ENCODE data around the gene CRTC3. TPM values are rescaled to one million over a fixed set of nuclear protein-coding genes. Genes with fewer than 3 reads are reported as not detected.

Gene CRTC3
- total and polyA plus RNA-seq, 4 donors = 12.9 to 82.2 (median 44.0) TPM

GRCh38 chr15:90644952-90645725 lies 115.4 kb downstream of the CRTC3 start:
- Histone ChIP-seq H3K9me3 (ENCODE audit: control insufficient read depth, low read length) (no peaks in the 10 kb centered on the region), H3K27me3 (ENCODE audit: control insufficient read depth in 1 of 2, insufficient read depth in 2 of 2, low read length in 1 of 2) (no peaks in the 10 kb centered on the region), H3K4me1 (ENCODE audit: control insufficient read depth in 1 of 2, insufficient read depth in 2 of 2, low read length in 2 of 2) (no peaks in the 10 kb centered on the region), H3K27ac (ENCODE audit: low read depth in 1 of 2, low read length in 2 of 2) (peak overlapping the region in 1 of 2 donors; percentile 14), H3K36me3 (ENCODE audit: control insufficient read depth in 1 of 2, insufficient read depth in 2 of 2, low read length in 1 of 2) (peaks cover 3 to 4% of the 10 kb centered on the region in 2 donors), H3K4me3 (ENCODE audit: low read length in 2 of 2) (no peak overlapping the region)
- WGBS, 2 donors = 69 to 73% methylated on average over 9 of the region's 9 CpGs
- DNase-seq (no peak), ATAC-seq (ENCODE audit: low FRiP score) (no peak)
- intact Hi-C loops (cut with DNase I) = loop anchor here in 1 of 2 donors (5.0 kb wide), 1 partner anchor 47 kb away; no protein-coding TSS in a partner anchor

DNA sequence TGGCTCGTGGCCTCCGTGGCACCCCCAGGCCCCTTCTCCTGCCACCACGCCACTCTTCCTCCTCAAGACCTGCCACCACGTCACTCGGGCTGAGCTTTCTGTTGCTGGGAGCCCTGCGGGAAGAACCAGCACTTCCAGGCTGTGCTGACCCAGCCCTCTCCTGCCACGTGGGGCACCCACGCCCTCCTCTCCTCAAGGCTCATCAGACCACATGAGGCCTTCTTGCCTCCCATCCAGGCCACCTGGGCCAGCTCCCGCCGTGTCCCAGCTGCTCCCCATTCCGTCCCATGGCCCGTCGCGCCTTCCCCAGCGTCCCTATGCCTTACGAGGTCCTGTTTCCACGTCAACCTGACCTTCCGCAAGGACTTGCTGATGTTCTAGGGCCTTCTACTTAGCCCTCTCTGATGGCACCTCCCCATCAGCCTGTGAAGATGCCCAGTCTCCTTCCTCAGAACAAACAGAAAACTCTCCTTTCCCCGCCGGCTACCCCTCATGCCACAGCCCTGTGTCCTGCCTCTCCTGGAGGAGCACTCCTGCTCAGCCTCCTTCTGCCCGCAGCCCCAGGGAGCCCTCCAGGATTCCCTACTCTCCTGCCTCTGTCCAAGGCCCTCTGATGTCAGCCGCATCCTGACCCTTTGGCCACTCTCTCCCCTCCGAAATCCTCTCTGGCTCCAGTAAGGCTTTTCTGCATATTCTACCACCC lies 116.3 kb downstream of the CRTC3 start:
- intact Hi-C loops (cut with DNase I) = loop anchor here in 1 of 2 donors (5.0 kb wide), 1 partner anchor 46 kb away; no protein-coding TSS in a partner anchor

GRCh38 chr15:90646662-90647305 lies 117.1 kb downstream of the CRTC3 start:
- intact Hi-C loops (cut with DNase I) = loop anchor here in 1 of 2 donors (5.0 kb wide), 1 partner anchor 46 kb away; no protein-coding TSS in a partner anchor
- H3K27ac ChIP-seq (ENCODE audit: low read depth in 1 of 2, low read length in 2 of 2) = no peak overlapping the region
- 65 to 68% methylated on average over 6 of the region's 6 CpGs for WGBS, 2 donors

More for the DNA sequence above, 116.3 kb downstream of the CRTC3 start:
- DNase-seq (peak in 1 of 2 donors; percentile 66), ATAC-seq (ENCODE audit: low FRiP score) (no peak)
- no peak overlapping the region for H3K4me3 ChIP-seq (ENCODE audit: low read length in 2 of 2)
- no peak overlapping the region for H3K27ac ChIP-seq (ENCODE audit: low read depth in 1 of 2, low read length in 2 of 2)
- no peaks in the 10 kb centered on the region for H3K4me1 ChIP-seq (ENCODE audit: control insufficient read depth in 1 of 2, insufficient read depth in 2 of 2, low read length in 2 of 2)
- peaks cover 3 to 4% of the 10 kb centered on the region in 2 donors for H3K36me3 ChIP-seq (ENCODE audit: control insufficient read depth in 1 of 2, insufficient read depth in 2 of 2, low read length in 1 of 2)
- no peaks in the 10 kb centered on the region for H3K9me3 ChIP-seq (ENCODE audit: control insufficient read depth, low read length)
- 75 to 79% methylated on average over 23 of the region's 23 CpGs for WGBS, 2 donors
- H3K27me3 ChIP-seq (ENCODE audit: control insufficient read depth in 1 of 2, insufficient read depth in 2 of 2, low read length in 1 of 2) = no peaks in the 10 kb centered on the region

DNA sequence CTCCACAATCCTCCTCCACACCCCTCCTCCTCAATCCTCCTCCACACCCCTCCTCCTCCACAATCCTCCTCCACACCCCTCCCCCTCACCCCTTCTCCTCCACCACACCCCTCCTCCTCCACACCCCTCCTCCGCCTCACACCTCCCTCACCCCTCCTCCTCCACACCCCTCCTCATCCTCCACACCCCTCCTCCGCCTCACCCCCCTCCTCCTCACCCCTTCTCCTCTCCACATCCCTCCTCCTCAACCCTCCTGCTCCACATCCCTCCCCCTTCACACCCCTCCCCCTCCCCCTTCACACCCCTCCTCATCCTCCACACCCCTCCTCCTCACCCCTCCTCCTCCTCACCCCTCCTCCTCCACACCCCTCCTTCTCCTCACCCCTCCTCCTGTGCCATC lies 117.6 kb downstream of the CRTC3 start:
- H3K4me1 ChIP-seq (ENCODE audit: control insufficient read depth in 1 of 2, insufficient read depth in 2 of 2, low read length in 2 of 2) = no peaks in the 10 kb centered on the region
- peaks cover 1 to 2% of the 10 kb centered on the region in 2 donors for H3K36me3 ChIP-seq (ENCODE audit: control insufficient read depth in 1 of 2, insufficient read depth in 2 of 2, low read length in 1 of 2)
- no peaks in the 10 kb centered on the region for H3K27me3 ChIP-seq (ENCODE audit: control insufficient read depth in 1 of 2, insufficient read depth in 2 of 2, low read length in 1 of 2)
- DNase-seq = no peak
- H3K27ac ChIP-seq (ENCODE audit: low read depth in 1 of 2, low read length in 2 of 2) = no peak overlapping the region
- WGBS, 2 donors = 68 to 69% methylated on average over 1 to 2 of the region's 2 CpGs
- intact Hi-C loops (cut with DNase I) = loop anchor here in 1 of 2 donors (5.0 kb wide), 1 partner anchor 45 kb away; no protein-coding TSS in a partner anchor
- H3K9me3 ChIP-seq (ENCODE audit: control insufficient read depth, low read length) = no peaks in the 10 kb centered on the region
- no peak for ATAC-seq (ENCODE audit: low FRiP score)
- no peak overlapping the region for H3K4me3 ChIP-seq (ENCODE audit: low read length in 2 of 2)

More at GRCh38 chr15:90646662-90647305, 117.1 kb downstream of the CRTC3 start:
- no peaks in the 10 kb centered on the region for H3K4me1 ChIP-seq (ENCODE audit: control insufficient read depth in 1 of 2, insufficient read depth in 2 of 2, low read length in 2 of 2)
- H3K36me3 ChIP-seq (ENCODE audit: control insufficient read depth in 1 of 2, insufficient read depth in 2 of 2, low read length in 1 of 2) = peaks cover 3 to 4% of the 10 kb centered on the region in 2 donors
- no peaks in the 10 kb centered on the region for H3K9me3 ChIP-seq (ENCODE audit: control insufficient read depth, low read length)
- no peak overlapping the region for H3K4me3 ChIP-seq (ENCODE audit: low read length in 2 of 2)
- ATAC-seq (ENCODE audit: low FRiP score) (no peak), DNase-seq (no peak)
- no peaks in the 10 kb centered on the region for H3K27me3 ChIP-seq (ENCODE audit: control insufficient read depth in 1 of 2, insufficient read depth in 2 of 2, low read length in 1 of 2)

GRCh38 chr15:90648137-90649070 lies 118.7 kb downstream of the CRTC3 start:
- no peaks in the 10 kb centered on the region for H3K27me3 ChIP-seq (ENCODE audit: control insufficient read depth in 1 of 2, insufficient read depth in 2 of 2, low read length in 1 of 2)
- DNase-seq (peak; percentile 81 to 90), ATAC-seq (ENCODE audit: low FRiP score) (peak; percentile 88)
- intact Hi-C loops (cut with DNase I) = loop anchor here (2.0 to 5.0 kb wide), 3 partner anchors 44 to 236 kb away; partner anchors contain the start of gene FES (in 2 of the 2)
- no peaks in the 10 kb centered on the region for H3K4me1 ChIP-seq (ENCODE audit: control insufficient read depth in 1 of 2, insufficient read depth in 2 of 2, low read length in 2 of 2)
- H3K4me3 ChIP-seq (ENCODE audit: low read length in 2 of 2) = no peak overlapping the region
- H3K36me3 ChIP-seq (ENCODE audit: control insufficient read depth in 1 of 2, insufficient read depth in 2 of 2, low read length in 1 of 2) = no peaks in the 10 kb centered on the region
- H3K27ac ChIP-seq (ENCODE audit: low read depth in 1 of 2, low read length in 2 of 2) = no peak overlapping the region
- H3K9me3 ChIP-seq (ENCODE audit: control insufficient read depth, low read length) = no peaks in the 10 kb centered on the region
- 18 to 21% methylated on average over 14 of the region's 14 CpGs for WGBS, 2 donors

GRCh38 chr15:90650117-90650955 lies 120.6 kb downstream of the CRTC3 start:
- Histone ChIP-seq H3K4me3 (ENCODE audit: low read length in 2 of 2) (no peak overlapping the region), H3K9me3 (ENCODE audit: control insufficient read depth, low read length) (no peaks in the 10 kb centered on the region), H3K27me3 (ENCODE audit: control insufficient read depth in 1 of 2, insufficient read depth in 2 of 2, low read length in 1 of 2) (no peaks in the 10 kb centered on the region), H3K4me1 (ENCODE audit: control insufficient read depth in 1 of 2, insufficient read depth in 2 of 2, low read length in 2 of 2) (no peaks in the 10 kb centered on the region), H3K27ac (ENCODE audit: low read depth in 1 of 2, low read length in 2 of 2) (no peak overlapping the region), H3K36me3 (ENCODE audit: control insufficient read depth in 1 of 2, insufficient read depth in 2 of 2, low read length in 1 of 2) (no peaks in the 10 kb centered on the region)
- 57 to 64% methylated on average over 8 of the region's 8 CpGs for WGBS, 2 donors
- intact Hi-C loops (cut with DNase I) = no loop called here
- DNase-seq (no peak), ATAC-seq (ENCODE audit: low FRiP score) (no peak)

DNA sequence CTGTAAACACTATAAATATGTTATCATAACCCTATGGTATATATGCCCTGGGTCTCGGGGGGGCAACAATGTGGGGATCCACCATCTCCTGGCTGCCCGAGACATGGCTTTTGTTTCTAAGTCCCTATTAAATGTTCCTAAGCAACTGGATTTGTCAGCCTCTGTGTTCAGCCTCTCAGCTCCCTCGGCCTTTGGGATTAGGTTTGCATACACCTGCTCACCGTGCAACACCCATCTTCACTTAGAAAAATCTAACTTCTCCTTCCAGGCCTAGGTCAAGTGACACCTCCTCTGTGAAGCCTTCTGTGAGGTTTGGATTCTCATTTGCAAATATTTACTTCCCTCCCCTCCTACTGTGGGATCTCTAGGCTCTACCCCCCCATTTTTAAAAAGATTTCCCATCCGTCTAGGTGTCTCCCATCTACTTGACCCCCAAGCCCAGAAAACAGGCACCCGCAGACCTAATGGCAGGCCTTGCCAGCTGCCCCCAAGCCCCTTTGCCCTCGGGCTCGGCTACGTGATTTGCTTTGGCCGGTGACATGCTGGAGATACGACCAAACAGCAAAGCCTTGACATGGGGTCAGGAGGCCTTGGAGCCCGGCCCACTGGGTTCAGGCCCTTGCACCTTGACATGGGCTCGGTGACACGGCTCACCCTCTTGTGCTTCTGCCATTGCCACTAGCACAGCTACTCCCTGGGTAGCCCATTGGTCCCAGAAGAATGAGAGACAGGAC lies 121.4 kb downstream of the CRTC3 start:
- Histone ChIP-seq H3K4me3 (ENCODE audit: low read length in 2 of 2) (no peak overlapping the region), H3K4me1 (ENCODE audit: control insufficient read depth in 1 of 2, insufficient read depth in 2 of 2, low read length in 2 of 2) (no peaks in the 10 kb centered on the region), H3K9me3 (ENCODE audit: control insufficient read depth, low read length) (no peaks in the 10 kb centered on the region), H3K36me3 (ENCODE audit: control insufficient read depth in 1 of 2, insufficient read depth in 2 of 2, low read length in 1 of 2) (no peaks in the 10 kb centered on the region), H3K27me3 (ENCODE audit: control insufficient read depth in 1 of 2, insufficient read depth in 2 of 2, low read length in 1 of 2) (no peaks in the 10 kb centered on the region), H3K27ac (ENCODE audit: low read depth in 1 of 2, low read length in 2 of 2) (no peak overlapping the region)
- intact Hi-C loops (cut with DNase I) = no loop called here
- DNase-seq (no peak), ATAC-seq (ENCODE audit: low FRiP score) (no peak)
- WGBS, 2 donors = 87 to 98% methylated on average over 14 of the region's 14 CpGs

Measured in aorta (tissue), 5 donors.